Measurements from ENCODE around the gene ZBTB26.

DNA sequence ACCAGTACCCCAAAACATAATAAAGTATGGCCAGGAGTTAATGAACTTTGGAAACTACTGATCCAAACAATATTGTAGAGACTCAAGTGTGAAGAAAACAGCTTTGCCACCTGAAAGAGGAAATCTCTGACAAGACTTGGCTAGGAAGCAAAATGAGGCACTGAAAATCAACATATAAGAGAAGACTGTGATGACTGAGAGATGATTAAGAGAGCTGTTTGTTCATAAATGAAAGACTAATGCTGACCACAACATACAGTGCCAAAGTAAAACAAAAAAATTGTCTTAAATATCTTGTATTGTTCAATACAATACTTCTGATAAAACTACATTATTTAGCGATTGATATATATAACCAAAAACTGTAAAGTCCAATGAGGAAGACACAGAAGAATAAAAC lies 33.3 kb downstream of the ZBTB26 start:
- TF ChIP-seq, protein P1, sequence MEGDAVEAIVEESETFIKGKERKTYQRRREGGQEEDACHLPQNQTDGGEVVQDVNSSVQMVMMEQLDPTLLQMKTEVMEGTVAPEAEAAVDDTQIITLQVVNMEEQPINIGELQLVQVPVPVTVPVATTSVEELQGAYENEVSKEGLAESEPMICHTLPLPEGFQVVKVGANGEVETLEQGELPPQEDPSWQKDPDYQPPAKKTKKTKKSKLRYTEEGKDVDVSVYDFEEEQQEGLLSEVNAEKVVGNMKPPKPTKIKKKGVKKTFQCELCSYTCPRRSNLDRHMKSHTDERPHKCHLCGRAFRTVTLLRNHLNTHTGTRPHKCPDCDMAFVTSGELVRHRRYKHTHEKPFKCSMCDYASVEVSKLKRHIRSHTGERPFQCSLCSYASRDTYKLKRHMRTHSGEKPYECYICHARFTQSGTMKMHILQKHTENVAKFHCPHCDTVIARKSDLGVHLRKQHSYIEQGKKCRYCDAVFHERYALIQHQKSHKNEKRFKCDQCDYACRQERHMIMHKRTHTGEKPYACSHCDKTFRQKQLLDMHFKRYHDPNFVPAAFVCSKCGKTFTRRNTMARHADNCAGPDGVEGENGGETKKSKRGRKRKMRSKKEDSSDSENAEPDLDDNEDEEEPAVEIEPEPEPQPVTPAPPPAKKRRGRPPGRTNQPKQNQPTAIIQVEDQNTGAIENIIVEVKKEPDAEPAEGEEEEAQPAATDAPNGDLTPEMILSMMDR (IDR thresholded peaks at IDR 0.05 in 4 of 5, conservative IDR thresholded peaks at IDR 0.05 in 1 of 5): no peak
- no peak for TF ChIP-seq POLR2A (IDR thresholded peaks at IDR 0.05)

Measured in gastrocnemius medialis (tissue), 4 donors.